WI38 (cell line): ENCODE measurements around the gene PIH1D1.

Source experiments
- H3K4me3 ChIP-seq: 2 replicates; pipeline ENCODE4 v1.5.1; 2011; ENCODE audit warnings: low read depth, mild to moderate bottlenecking, control low read depth, low read length
- TF ChIP-seq, protein P1 (sequence below): IDR thresholded peaks from 2 replicates; pipeline ENCODE4 v1.5.1; 2012; ENCODE audit warnings: low read depth, mild to moderate bottlenecking, control low read depth, low read length

PIH1D1 gene

GRCh38 chr19:49411681-49412326 is 39.8 kb downstream of the PIH1D1 start:
- no peak overlapping the region for H3K4me3 ChIP-seq
- TF ChIP-seq, protein P1, sequence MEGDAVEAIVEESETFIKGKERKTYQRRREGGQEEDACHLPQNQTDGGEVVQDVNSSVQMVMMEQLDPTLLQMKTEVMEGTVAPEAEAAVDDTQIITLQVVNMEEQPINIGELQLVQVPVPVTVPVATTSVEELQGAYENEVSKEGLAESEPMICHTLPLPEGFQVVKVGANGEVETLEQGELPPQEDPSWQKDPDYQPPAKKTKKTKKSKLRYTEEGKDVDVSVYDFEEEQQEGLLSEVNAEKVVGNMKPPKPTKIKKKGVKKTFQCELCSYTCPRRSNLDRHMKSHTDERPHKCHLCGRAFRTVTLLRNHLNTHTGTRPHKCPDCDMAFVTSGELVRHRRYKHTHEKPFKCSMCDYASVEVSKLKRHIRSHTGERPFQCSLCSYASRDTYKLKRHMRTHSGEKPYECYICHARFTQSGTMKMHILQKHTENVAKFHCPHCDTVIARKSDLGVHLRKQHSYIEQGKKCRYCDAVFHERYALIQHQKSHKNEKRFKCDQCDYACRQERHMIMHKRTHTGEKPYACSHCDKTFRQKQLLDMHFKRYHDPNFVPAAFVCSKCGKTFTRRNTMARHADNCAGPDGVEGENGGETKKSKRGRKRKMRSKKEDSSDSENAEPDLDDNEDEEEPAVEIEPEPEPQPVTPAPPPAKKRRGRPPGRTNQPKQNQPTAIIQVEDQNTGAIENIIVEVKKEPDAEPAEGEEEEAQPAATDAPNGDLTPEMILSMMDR, result no peak

GRCh38 chr19:49409441-49410029 is 42.1 kb downstream of the PIH1D1 start:
- TF ChIP-seq, protein P1, result no peak
- no peak overlapping the region for H3K4me3 ChIP-seq

DNA sequence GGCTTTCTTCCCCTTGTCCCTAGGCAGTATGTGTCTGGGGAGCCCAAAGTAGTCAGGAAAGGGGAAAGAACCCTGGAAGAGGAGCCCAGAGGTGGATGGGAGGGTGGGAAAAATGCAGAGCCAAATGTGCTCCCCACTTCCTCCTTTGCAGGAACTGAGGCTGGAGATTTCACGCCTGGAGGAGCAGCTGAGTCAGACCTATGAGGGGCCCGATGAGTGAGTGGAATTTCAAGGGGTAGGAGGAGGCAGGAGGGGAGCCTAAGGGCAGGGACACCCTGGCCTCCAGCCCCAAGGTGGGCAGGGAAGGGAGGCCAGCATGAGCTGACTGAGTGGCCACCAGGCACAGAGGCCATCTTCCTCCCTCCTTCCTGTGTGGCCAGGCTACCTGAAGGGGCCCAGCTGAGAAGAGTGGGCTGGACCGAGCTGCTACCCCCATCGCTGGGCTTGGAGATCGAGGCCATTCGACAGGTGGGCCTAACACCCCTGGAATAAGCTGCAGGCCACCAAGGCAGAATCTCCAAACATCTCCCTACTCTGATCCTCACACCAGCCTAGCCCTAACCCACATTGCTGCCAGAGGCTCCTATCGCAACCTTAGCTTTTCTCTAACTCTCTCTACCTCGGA is 42.7 kb downstream of the PIH1D1 start:
- TF ChIP-seq, protein P1, result no peak
- H3K4me3 ChIP-seq, result no peak overlapping the region

- TF ChIP-seq, protein P1, result no peak
- no peak overlapping the region for H3K4me3 ChIP-seq
Observed at GRCh38 chr19:49407482-49408015, 44.1 kb downstream of the PIH1D1 start.

DNA sequence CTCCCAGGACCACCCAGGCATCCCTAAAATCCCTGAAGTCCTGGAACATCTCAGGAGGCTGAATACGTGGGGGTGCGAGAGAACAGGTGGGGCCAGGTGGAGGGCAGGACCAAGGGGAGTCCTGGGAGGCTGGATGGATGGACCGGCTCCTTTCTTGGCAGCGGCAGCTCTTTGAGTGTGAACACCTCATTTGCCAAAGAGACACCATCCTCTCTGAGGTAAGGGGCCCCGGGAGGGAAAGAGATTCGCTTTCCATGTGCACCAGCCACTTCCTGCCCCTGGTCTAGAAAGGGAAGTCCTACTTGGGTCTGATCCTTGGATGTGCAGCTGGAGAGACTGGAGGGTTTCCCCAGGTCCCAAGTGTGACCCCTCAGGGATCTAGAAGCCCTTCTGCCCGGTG is 44.5 kb downstream of the PIH1D1 start:
- TF ChIP-seq, protein P1, result no peak
- H3K4me3 ChIP-seq, result no peak overlapping the region

DNA sequence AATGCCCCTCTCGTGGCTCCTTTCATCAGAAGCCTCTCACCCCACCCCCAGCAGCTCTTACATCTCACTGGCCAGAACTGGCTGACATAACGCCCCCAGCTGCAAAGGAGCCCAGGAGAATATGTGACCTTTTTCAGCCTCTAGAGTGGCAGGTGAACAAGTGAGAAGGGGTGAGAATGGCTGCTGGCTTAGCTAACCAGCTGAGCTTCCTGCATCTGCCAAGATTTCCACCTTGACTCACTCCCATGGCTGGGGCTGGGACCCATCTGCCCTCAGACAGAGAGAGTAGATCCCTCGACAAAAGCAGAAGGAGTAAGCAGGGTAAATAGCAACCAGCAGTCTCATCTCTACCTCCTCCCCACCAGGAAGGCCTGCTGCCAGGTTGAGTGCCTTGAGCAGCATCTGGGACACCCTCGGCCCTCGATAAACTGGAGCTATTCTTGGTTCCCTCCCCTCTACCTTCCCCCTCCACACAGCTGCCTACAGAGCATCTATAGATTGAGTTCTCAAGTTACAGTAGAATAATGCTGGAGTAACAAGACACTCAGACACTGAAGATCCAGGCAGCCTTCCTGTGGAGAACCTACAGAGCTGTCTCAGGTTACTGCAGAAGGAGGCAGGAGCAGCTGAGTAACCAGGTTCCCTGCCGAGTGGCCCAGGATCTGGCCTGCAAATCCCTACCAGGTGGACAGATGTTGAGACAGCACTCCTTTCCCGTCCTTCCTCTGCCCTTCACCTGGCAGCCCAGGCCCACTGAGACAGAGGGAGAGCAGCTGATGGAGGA is 48.0 kb downstream of the PIH1D1 start:
- H3K4me3 ChIP-seq, result no peak overlapping the region
- TF ChIP-seq, protein P1, result no peak
